GM12891 (cell line): ENCODE data around the gene TPM1.
"Not testable (repeated sequence)": the region's sequence is repeated elsewhere in the genome, so short reads cannot be mapped to it uniquely, and the experiment has no call there.

Experiments
- PAX5 ChIP-seq: IDR thresholded peaks from 2 replicates; pipeline ENCODE4 v1.6.1; 2011; ENCODE audit warnings: low read length, moderate library complexity, mild to moderate bottlenecking; ENCODE audit not compliant: insufficient read depth, severe bottlenecking
- POLR2A ChIP-seq: IDR thresholded peaks from 2 replicates; pipeline ENCODE4 v1.6.1; 2011; ENCODE audit warnings: low read depth, low read length, control low read depth
- POLR2AphosphoS5 ChIP-seq: IDR thresholded peaks from 2 replicates; pipeline ENCODE4 v1.6.1; 2011; ENCODE audit warnings: low read depth, low read length, control low read depth

GRCh38 chr15:63105354-63105753 is 62.8 kb downstream of the TPM1 start:
- not testable (repeated sequence) for TF ChIP-seq POLR2A, POLR2AphosphoS5, PAX5
